IgD-negative memory B cell (primary cell): ENCODE measurements around the gene VANGL1. TPM values are rescaled to one million over a fixed set of nuclear protein-coding genes. Genes with fewer than 3 reads are reported as not detected.

Experiments
- polyA plus RNA-seq: library from polyadenylated mRNA; unstranded; fragments of 300-500 nt; fragmentation: Illumina TruSeq; gene quantifications from one replicate; pipeline ENCODE4 v1.2.3, GENCODE V29; 2021

The VANGL1 gene
- polyA plus RNA-seq, 1 donor from 2014 or later, result 1.5 TPM

Other genes with a start within 250 kb of the VANGL1 start
- not detected for gene CASQ2, start 126.7 kb downstream of the VANGL1 start, polyA plus RNA-seq
- not detected for gene NHLH2, start 199.2 kb downstream of the VANGL1 start, polyA plus RNA-seq